ENCODE data around the gene RIPOR2.

- TF ChIP-seq EZH2 (IDR thresholded peaks at IDR 0.05; ENCODE audit: insufficient read depth, poor library complexity, severe bottlenecking): no peak
- no peak for TF ChIP-seq EZH2phosphoT487 (IDR thresholded peaks at IDR 0.05; ENCODE audit: insufficient read depth, low read depth)
These were observed 99.7 kb downstream of the RIPOR2 start for GRCh38 chr6:24836109-24836508.

Measured in GM23248 (cell line).